HCT116 (cell line): ENCODE results near the gene ACAT2. TPM values are rescaled to one million over a fixed set of nuclear protein-coding genes. Genes with fewer than 3 reads are reported as not detected.

ENCODE experiments used
- ATAC-seq: fragments of 200-7000 bp; cut with Tn5 transposase; 2 replicates; pipeline ENCODE4 v1.9.1; 2020; ENCODE audit warnings: mild to moderate bottlenecking, moderate library complexity
- BruUV-seq: library from RNA; stranded (reverse); fragments of 400-500 nt; replicated peaks from 2 replicates; lab custom pipeline; 2021; lab: Mats Ljungman, UMichigan
- CTCF ChIA-PET: fragments of 300-600 bp; sonication (Branson Sonifier 250); formaldehyde crosslinking; loops from one replicate; lab custom pipeline; 2021; ENCODE audit warnings: antibody characterized with exemption; lab: Charles Lee
- POLR2A ChIA-PET: fragments of 300-600, 350-600 bp; sonication (Branson Sonifier 250); formaldehyde crosslinking; loops from one replicate; lab custom pipeline; 2021; ENCODE audit warnings: antibody characterized with exemption; lab: Charles Lee
- RAD21 ChIA-PET, 2 experiments: fragments of 300-600 bp; sonication (Branson Sonifier 250); formaldehyde crosslinking; loops; one replicate each; lab custom pipeline; 2023; ENCODE audit warnings: low total read pairs in 2 of 2; ENCODE audit not compliant: uncharacterized antibody in 2 of 2, unreplicated experiment in 2 of 2, low non-redundant PET in 1 of 2; lab: Charles Lee
- DNase-seq: peaks from one replicate; pipeline ENCODE4 v3.0.0-alpha.2; 2010; ENCODE audit warnings: low read depth, low spot score
- H2AFZ ChIP-seq: fragments of 200-600 bp; shearing (Covaris generic), sonication (generic); 2 replicates; pipeline ENCODE4 v1.6.1; 2017; ENCODE audit warnings: low read depth, mixed run types, mixed read lengths, antibody characterized with exemption, low read length; ENCODE audit not compliant: poor library complexity, severe bottlenecking
- H3K27ac ChIP-seq: 2 replicates; pipeline ENCODE4 v1.5.1; 2012; ENCODE audit warnings: low read depth, low read length
- H3K27me3 ChIP-seq: fragments of 200-600 bp; sonication (generic); 2 replicates; pipeline ENCODE4 v1.6.1; 2016; ENCODE audit warnings: mixed run types, low read length, mixed read lengths; ENCODE audit not compliant: insufficient read depth
- H3K36me3 ChIP-seq, 2 experiments: fragments of 200-500 bp in 1 of 2; fragments of 200-600 bp in 1 of 2; sonication (Bioruptor generic) in 1 of 2; sonication (generic) in 1 of 2; 2 replicates each; pipeline versions ENCODE4 v1.5.1 to v1.6.1; 2014 to 2016; ENCODE audit warnings: low read length in 2 of 2, inconsistent platforms in 1 of 2, mixed read lengths in 1 of 2, mixed run types in 1 of 2; ENCODE audit not compliant: insufficient read depth in 2 of 2, control insufficient read depth in 1 of 2
- H3K4me1 ChIP-seq, 2 experiments: fragments of 200-600 bp in 1 of 2; sonication (generic) in 1 of 2; 2 replicates each; pipeline versions ENCODE4 v1.5.1 to v1.6.1; 2012 to 2017; ENCODE audit warnings: low read length in 2 of 2, inconsistent platforms in 1 of 2, mild to moderate bottlenecking in 1 of 2, mixed read lengths in 1 of 2, mixed run types in 1 of 2, moderate library complexity in 1 of 2; ENCODE audit not compliant: insufficient read depth in 2 of 2, control insufficient read depth in 1 of 2
- H3K4me2 ChIP-seq: fragments of 200-600 bp; sonication (generic); 2 replicates; pipeline ENCODE4 v1.6.1; 2017; ENCODE audit warnings: mixed run types, low read length, mixed read lengths
- H3K4me3 ChIP-seq, 2 experiments: fragments of 200-600 bp in 1 of 2; sonication (generic) in 1 of 2; replicated peaks in 1 of 2; 2 replicates each; pipeline ENCODE4 v1.5.1; 2011 to 2016; ENCODE audit warnings: low read length in 2 of 2, control low read depth in 1 of 2, low read depth in 1 of 2, mild to moderate bottlenecking in 1 of 2, mixed read lengths in 1 of 2, mixed run types in 1 of 2
- H3K79me2 ChIP-seq: fragments of 200-600 bp; sonication (generic); 2 replicates; pipeline ENCODE4 v1.6.1; 2017; ENCODE audit warnings: mild to moderate bottlenecking, mixed run types, low read length, moderate library complexity, mixed read lengths; ENCODE audit not compliant: insufficient read depth
- H3K9ac ChIP-seq: fragments of 200-600 bp; sonication (generic); 2 replicates; pipeline ENCODE4 v1.6.1; 2016; ENCODE audit warnings: low read length, mixed read lengths
- H3K9me2 ChIP-seq: fragments of 200-600 bp; sonication (generic), shearing (Covaris generic); 2 replicates; pipeline ENCODE4 v1.6.1; 2017; ENCODE audit warnings: mixed run types, mild to moderate bottlenecking, moderate library complexity; ENCODE audit not compliant: insufficient read depth
- H3K9me3 ChIP-seq, 2 experiments: fragments of 200-500 bp in 1 of 2; fragments of 200-600 bp in 1 of 2; sonication (Bioruptor generic) in 1 of 2; sonication (generic) in 1 of 2; 2 replicates each; pipeline ENCODE4 v1.6.1; 2014 to 2017; ENCODE audit warnings: low read length in 2 of 2, mixed read lengths in 2 of 2, inconsistent platforms in 1 of 2, low read depth in 1 of 2, mild to moderate bottlenecking in 1 of 2, mixed run types in 1 of 2, moderate library complexity in 1 of 2; ENCODE audit not compliant: control insufficient read depth in 1 of 2, insufficient read depth in 1 of 2
- H4K20me1 ChIP-seq: fragments of 200-600 bp; sonication (generic), shearing (Covaris generic); 2 replicates; pipeline ENCODE4 v1.6.1; 2017; ENCODE audit warnings: mixed run types, mild to moderate bottlenecking, moderate library complexity; ENCODE audit not compliant: insufficient read depth
- FOSL1 ChIP-seq: IDR thresholded peaks from 2 replicates; pipeline ENCODE4 v1.6.1; 2012; ENCODE audit warnings: low read depth
- JUND ChIP-seq: IDR thresholded peaks from 2 replicates; pipeline ENCODE4 v1.6.1; 2012
- POLR2AphosphoS5 ChIP-seq: IDR thresholded peaks from 2 replicates; pipeline ENCODE4 v1.6.1; 2011; ENCODE audit warnings: mild to moderate bottlenecking, low read depth, low read length, moderate library complexity
- RAD21 ChIP-seq: IDR thresholded peaks from 2 replicates; pipeline ENCODE4 v1.6.1; 2012; ENCODE audit warnings: low read depth, mild to moderate bottlenecking
- SRF ChIP-seq: IDR thresholded peaks from 2 replicates; pipeline ENCODE4 v1.6.1; 2012; ENCODE audit warnings: low read depth
- YY1 ChIP-seq: IDR thresholded peaks from 2 replicates; pipeline ENCODE4 v1.6.1; 2011; ENCODE audit warnings: low read length, low read depth, moderate library complexity, mild to moderate bottlenecking; ENCODE audit not compliant: insufficient replicate concordance; ENCODE audit errors: extremely low read depth
- intact Hi-C: fragments of 100-400 bp; cut with micrococcal nuclease; formaldehyde crosslinking; loops from 2 replicates; pipeline ENCODE4 v1.10.0; 2022
- total RNA-seq: library from RNA; stranded (reverse); gene quantifications from one replicate; pipeline ENCODE4 v1.2.1, GENCODE V29; 2021; ENCODE audit not compliant: unreplicated experiment
- TF ChIP-seq, protein P1 (sequence below): IDR thresholded peaks from 2 replicates; pipeline ENCODE4 v1.6.1; 2011; ENCODE audit warnings: mild to moderate bottlenecking, low read length, moderate library complexity; ENCODE audit not compliant: insufficient replicate concordance; ENCODE audit errors: extremely low read depth
- TF ChIP-seq, protein P2 (sequence below): IDR thresholded peaks from 2 replicates; pipeline ENCODE4 v1.6.1; 2012

ACAT2 gene
- total RNA-seq, 1 experiment from 2014 or later: 41.6 TPM

DNA sequence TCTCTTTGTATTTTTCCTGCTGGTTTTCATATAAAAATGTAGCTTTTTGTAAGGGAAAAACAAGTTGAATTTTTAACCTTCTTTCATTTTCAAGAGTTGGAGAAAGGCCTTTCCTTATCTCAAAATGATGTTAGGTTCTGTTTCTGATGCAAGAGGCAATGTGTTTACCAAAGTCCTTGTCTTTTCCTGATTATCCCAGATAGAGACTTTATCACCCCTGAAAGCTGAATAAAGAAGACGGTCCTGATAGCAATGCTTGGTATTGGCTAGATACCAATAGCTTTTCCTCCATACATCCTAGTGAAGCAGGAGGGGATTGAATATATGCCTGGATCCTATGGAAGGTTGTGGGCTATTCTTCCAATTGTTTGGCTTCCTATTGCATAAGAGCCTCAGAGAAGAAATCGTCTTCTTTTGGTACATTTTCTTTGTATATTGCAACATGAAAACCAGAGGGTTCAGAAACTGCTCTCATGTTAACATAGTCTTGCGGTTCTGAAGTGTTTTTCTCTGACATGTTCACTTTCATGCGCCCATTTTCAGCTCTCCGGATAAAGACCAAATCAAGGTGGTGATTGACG, 43.7 kb downstream of the ACAT2 start:
- Histone ChIP-seq H3K4me3 (no peak overlapping the region), H3K9me2 (no peaks in the 10 kb centered on the region), H3K27ac (no peak overlapping the region), H3K4me2 (no peak overlapping the region), H3K79me2 (no peaks in the 10 kb centered on the region), H3K27me3 (no peaks in the 10 kb centered on the region), H3K4me1 (no peaks in the 10 kb centered on the region), H4K20me1 (no peaks in the 10 kb centered on the region), H2AFZ (no peak overlapping the region), H3K9me3 (no peaks in the 10 kb centered on the region), H3K36me3 (no peaks in the 10 kb centered on the region), H3K9ac (no peak overlapping the region)
- ChIA-PET CTCF (no interaction called here), RAD21 (no interaction called here), POLR2A (interaction anchor here (1.3 kb wide), 1 partner anchor 16 kb away, joined by 5 read pairs; the partner anchor contains the start of gene MRPL18)
- no TSS peak for BruUV-seq
- DNase-seq (no peak), ATAC-seq (no peak)
- intact Hi-C loops: no loop called here
- no peak for TF ChIP-seq POLR2AphosphoS5
- no peak for TF ChIP-seq SRF
- no peak for TF ChIP-seq FOSL1

GRCh38 chr6:159806021-159806458, 44.2 kb downstream of the ACAT2 start:
- ChIA-PET CTCF (no interaction called here), POLR2A (interaction anchor here (1.3 kb wide), 1 partner anchor 16 kb away, joined by 5 read pairs; the partner anchor contains the start of gene MRPL18), RAD21 (no interaction called here)
- Histone ChIP-seq H4K20me1 (no peaks in the 10 kb centered on the region), H3K4me1 (no peaks in the 10 kb centered on the region), H3K27ac (no peak overlapping the region), H3K9ac (no peak overlapping the region), H3K4me2 (no peak overlapping the region), H2AFZ (no peak overlapping the region), H3K27me3 (no peaks in the 10 kb centered on the region), H3K36me3 (no peaks in the 10 kb centered on the region), H3K9me3 (no peaks in the 10 kb centered on the region), H3K9me2 (no peaks in the 10 kb centered on the region), H3K4me3 (no peak overlapping the region), H3K79me2 (no peaks in the 10 kb centered on the region)
- no TSS peak for BruUV-seq
- intact Hi-C loops: no loop called here
- DNase-seq (no peak), ATAC-seq (no peak)
- TF ChIP-seq YY1 (no peak), FOSL1 (no peak), RAD21 (no peak), JUND (no peak)
- TF ChIP-seq, protein P1, sequence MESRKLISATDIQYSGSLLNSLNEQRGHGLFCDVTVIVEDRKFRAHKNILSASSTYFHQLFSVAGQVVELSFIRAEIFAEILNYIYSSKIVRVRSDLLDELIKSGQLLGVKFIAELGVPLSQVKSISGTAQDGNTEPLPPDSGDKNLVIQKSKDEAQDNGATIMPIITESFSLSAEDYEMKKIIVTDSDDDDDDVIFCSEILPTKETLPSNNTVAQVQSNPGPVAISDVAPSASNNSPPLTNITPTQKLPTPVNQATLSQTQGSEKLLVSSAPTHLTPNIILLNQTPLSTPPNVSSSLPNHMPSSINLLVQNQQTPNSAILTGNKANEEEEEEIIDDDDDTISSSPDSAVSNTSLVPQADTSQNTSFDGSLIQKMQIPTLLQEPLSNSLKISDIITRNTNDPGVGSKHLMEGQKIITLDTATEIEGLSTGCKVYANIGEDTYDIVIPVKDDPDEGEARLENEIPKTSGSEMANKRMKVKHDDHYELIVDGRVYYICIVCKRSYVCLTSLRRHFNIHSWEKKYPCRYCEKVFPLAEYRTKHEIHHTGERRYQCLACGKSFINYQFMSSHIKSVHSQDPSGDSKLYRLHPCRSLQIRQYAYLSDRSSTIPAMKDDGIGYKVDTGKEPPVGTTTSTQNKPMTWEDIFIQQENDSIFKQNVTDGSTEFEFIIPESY: no peak
- TF ChIP-seq, protein P2, sequence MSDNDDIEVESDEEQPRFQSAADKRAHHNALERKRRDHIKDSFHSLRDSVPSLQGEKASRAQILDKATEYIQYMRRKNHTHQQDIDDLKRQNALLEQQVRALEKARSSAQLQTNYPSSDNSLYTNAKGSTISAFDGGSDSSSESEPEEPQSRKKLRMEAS: no peak
